Mucosa of rectum (tissue), 2 donors: ENCODE data around the gene DOK7.
A peak's percentile ranks its signal among the peaks of the same experiment; 100 is the strongest.

Experiments used
- H3K27ac ChIP-seq, 2 donors: one replicate each; pipeline ENCODE4 v1.7.0; 2013; ENCODE audit warnings: inconsistent platforms in 2 of 2, low read depth in 2 of 2, low read length in 2 of 2
- H3K27me3 ChIP-seq, 2 donors: one replicate each; pipeline ENCODE4 v1.7.0; 2013; ENCODE audit warnings: low read length in 2 of 2; ENCODE audit not compliant: control insufficient read depth in 2 of 2, insufficient read depth in 2 of 2
- H3K36me3 ChIP-seq, 2 donors: one replicate each; pipeline ENCODE4 v1.7.0; 2013; ENCODE audit warnings: low read length in 2 of 2; ENCODE audit not compliant: control insufficient read depth in 2 of 2, insufficient read depth in 2 of 2
- H3K4me1 ChIP-seq, 2 donors: one replicate each; pipeline ENCODE4 v1.7.0; 2013; ENCODE audit warnings: low read length in 2 of 2, mild to moderate bottlenecking in 1 of 2; ENCODE audit not compliant: control insufficient read depth in 2 of 2, insufficient read depth in 2 of 2
- H3K4me3 ChIP-seq, 2 donors: one replicate each; pipeline ENCODE4 v1.7.0; 2013; ENCODE audit warnings: low read length in 2 of 2
- H3K9ac ChIP-seq, 2 donors: one replicate each; pipeline ENCODE4 v1.7.0; 2013; ENCODE audit warnings: low read length in 2 of 2, low read depth in 1 of 2, mild to moderate bottlenecking in 1 of 2
- H3K9me3 ChIP-seq, 2 donors: one replicate each; pipeline ENCODE4 v1.7.0; 2013; ENCODE audit warnings: low read length in 2 of 2; ENCODE audit not compliant: control insufficient read depth in 2 of 2
- donor health status: healthy.
- donor health status: Normal muscosa, but diverticular disease.

DOK7 gene

GRCh38 chr4:3527101-3527913, 64.2 kb downstream of the DOK7 start:
- peaks cover 27 to 40% of the 10 kb centered on the region in 2 donors for H3K36me3 ChIP-seq
- no peak overlapping the region for H3K27ac ChIP-seq
- no peaks in the 10 kb centered on the region for H3K9me3 ChIP-seq
- no peaks in the 10 kb centered on the region for H3K27me3 ChIP-seq
- peaks cover 14 to 19% of the 10 kb centered on the region in 2 donors for H3K4me1 ChIP-seq
- no peak overlapping the region for H3K4me3 ChIP-seq
- H3K9ac ChIP-seq = no peak overlapping the region

GRCh38 chr4:3527914-3528876, 65.1 kb downstream of the DOK7 start:
- Histone ChIP-seq H3K9ac (no peak overlapping the region), H3K4me1 (peaks cover 14 to 23% of the 10 kb centered on the region in 2 donors), H3K27ac (no peak overlapping the region)

GRCh38 chr4:3529363-3529762, 66.3 kb downstream of the DOK7 start:
- no peaks in the 10 kb centered on the region for H3K9me3 ChIP-seq
- H3K4me3 ChIP-seq = no peak overlapping the region
- H3K27ac ChIP-seq = no peak overlapping the region
- H3K36me3 ChIP-seq = peaks cover 16 to 26% of the 10 kb centered on the region in 2 donors
- H3K27me3 ChIP-seq = no peaks in the 10 kb centered on the region
- H3K9ac ChIP-seq = no peak overlapping the region
- H3K4me1 ChIP-seq = peaks cover 14 to 23% of the 10 kb centered on the region in 2 donors

More at GRCh38 chr4:3527914-3528876, 65.1 kb downstream of the DOK7 start:
- no peak overlapping the region for H3K4me3 ChIP-seq
- H3K9me3 ChIP-seq = no peaks in the 10 kb centered on the region
- no peaks in the 10 kb centered on the region for H3K27me3 ChIP-seq
- H3K36me3 ChIP-seq = peaks cover 24 to 34% of the 10 kb centered on the region in 2 donors

GRCh38 chr4:3530051-3530450, 66.9 kb downstream of the DOK7 start:
- peaks cover 9 to 21% of the 10 kb centered on the region in 2 donors for H3K36me3 ChIP-seq
- H3K27me3 ChIP-seq = no peaks in the 10 kb centered on the region
- H3K4me3 ChIP-seq = no peak overlapping the region
- no peak overlapping the region for H3K9ac ChIP-seq
- no peak overlapping the region for H3K27ac ChIP-seq
- peaks cover 14 to 23% of the 10 kb centered on the region in 2 donors for H3K4me1 ChIP-seq
- no peaks in the 10 kb centered on the region for H3K9me3 ChIP-seq

- Histone ChIP-seq H3K27ac (no peak overlapping the region), H3K36me3 (peaks cover 7 to 17% of the 10 kb centered on the region in 2 donors), H3K9ac (peak overlapping the region; percentile 84 to 87), H3K27me3 (no peaks in the 10 kb centered on the region), H3K4me3 (peak overlapping the region; percentile 87 to 94), H3K4me1 (peaks cover 14 to 23% of the 10 kb centered on the region in 2 donors), H3K9me3 (no peaks in the 10 kb centered on the region)
These were observed 67.7 kb downstream of the DOK7 start for GRCh38 chr4:3530663-3531254.

GRCh38 chr4:3531318-3531878, 68.3 kb downstream of the DOK7 start:
- Histone ChIP-seq H3K27me3 (no peaks in the 10 kb centered on the region), H3K36me3 (peaks cover 7 to 15% of the 10 kb centered on the region in 2 donors), H3K9me3 (no peaks in the 10 kb centered on the region), H3K9ac (peak overlapping the region; percentile 84 to 87), H3K27ac (peak overlapping the region in 1 of 2 donors; percentile 61), H3K4me1 (peaks cover 14 to 23% of the 10 kb centered on the region in 2 donors), H3K4me3 (peak overlapping the region; percentile 87 to 94)

GRCh38 chr4:3531879-3532750, 69.0 kb downstream of the DOK7 start, which contains the start of gene LRPAP1:
TSS of gene LRPAP1 (minus strand) at chr4:3532422. CDS start at chr4:3532412, 10 bp downstream.
- Histone ChIP-seq H3K9ac (peak within 1 kb of the TSS; percentile 84 to 87), H3K4me1 (peaks cover 14 to 23% of the 10 kb centered on the region in 2 donors)

GRCh38 chr4:3532751-3533422, 69.8 kb downstream of the DOK7 start:
- no peak overlapping the region for H3K9ac ChIP-seq
- H3K4me3 ChIP-seq = peak overlapping the region; percentile 73 to 77
- H3K27ac ChIP-seq = no peak overlapping the region
- H3K27me3 ChIP-seq = no peaks in the 10 kb centered on the region
- peaks cover 7 to 15% of the 10 kb centered on the region in 2 donors for H3K36me3 ChIP-seq
- no peaks in the 10 kb centered on the region for H3K9me3 ChIP-seq
- peaks cover 14 to 23% of the 10 kb centered on the region in 2 donors for H3K4me1 ChIP-seq

More at GRCh38 chr4:3531879-3532750, 69.0 kb downstream of the DOK7 start, which contains the start of gene LRPAP1:
- no peaks in the 10 kb centered on the region for H3K27me3 ChIP-seq
- H3K36me3 ChIP-seq = peaks cover 7 to 15% of the 10 kb centered on the region in 2 donors
- H3K27ac ChIP-seq = peak within 1 kb of the TSS; percentile 50 to 61
- peak within 1 kb of the TSS; percentile 87 to 94 for H3K4me3 ChIP-seq
- H3K9me3 ChIP-seq = no peaks in the 10 kb centered on the region
